ENCODE results near the gene FASTKD3.

Gene FASTKD3

GRCh38 chr5:7902201-7902600, 33.4 kb upstream of the FASTKD3 start:
- no peak overlapping the region for H3K9ac ChIP-seq (ENCODE audit: low read depth, low read length)
- H3K36me3 ChIP-seq (ENCODE audit: insufficient read depth, low read depth, low read length), result peaks cover 75% of the 10 kb centered on the region
- no peaks in the 10 kb centered on the region for H3K4me1 ChIP-seq (ENCODE audit: insufficient read depth, low read length)
- no peaks in the 10 kb centered on the region for H3K27me3 ChIP-seq (ENCODE audit: insufficient read depth, low read length)
- no peak overlapping the region for H3K4me3 ChIP-seq (ENCODE audit: low read length)
- H3K9me3 ChIP-seq (ENCODE audit: insufficient read depth, low read depth, low read length), result no peaks in the 10 kb centered on the region; the same call in 1 of the 2 replicates
- H3K27ac ChIP-seq (ENCODE audit: low read length), result no peak overlapping the region

GRCh38 chr5:7897014-7897600, 28.3 kb upstream of the FASTKD3 start:
- Histone ChIP-seq H3K4me3 (ENCODE audit: low read length) (no peak overlapping the region), H3K27me3 (ENCODE audit: insufficient read depth, low read length) (no peaks in the 10 kb centered on the region), H3K9me3 (ENCODE audit: insufficient read depth, low read depth, low read length) (no peaks in the 10 kb centered on the region), H3K27ac (ENCODE audit: low read length) (no peak overlapping the region), H3K9ac (ENCODE audit: low read depth, low read length) (no peak overlapping the region), H3K36me3 (ENCODE audit: insufficient read depth, low read depth, low read length) (peaks cover 100% of the 10 kb centered on the region), H3K4me1 (ENCODE audit: insufficient read depth, low read length) (no peaks in the 10 kb centered on the region)

- Histone ChIP-seq H3K9me3 (ENCODE audit: insufficient read depth, low read depth, low read length) (no peaks in the 10 kb centered on the region), H3K27ac (ENCODE audit: low read length) (no peak overlapping the region), H3K4me3 (ENCODE audit: low read length) (no peak overlapping the region), H3K36me3 (ENCODE audit: insufficient read depth, low read depth, low read length) (peaks cover 98% of the 10 kb centered on the region), H3K4me1 (ENCODE audit: insufficient read depth, low read length) (no peaks in the 10 kb centered on the region), H3K27me3 (ENCODE audit: insufficient read depth, low read length) (no peaks in the 10 kb centered on the region), H3K9ac (ENCODE audit: low read depth, low read length) (no peak overlapping the region)
Observed at GRCh38 chr5:7894860-7895259, 26.0 kb upstream of the FASTKD3 start.

GRCh38 chr5:7894439-7894838, 25.6 kb upstream of the FASTKD3 start:
- Histone ChIP-seq H3K36me3 (ENCODE audit: insufficient read depth, low read depth, low read length) (peaks cover 98% of the 10 kb centered on the region), H3K27me3 (ENCODE audit: insufficient read depth, low read length) (no peaks in the 10 kb centered on the region)

GRCh38 chr5:7888901-7889300, 20.1 kb upstream of the FASTKD3 start:
- Histone ChIP-seq H3K27me3 (ENCODE audit: insufficient read depth, low read length) (no peaks in the 10 kb centered on the region), H3K9ac (ENCODE audit: low read depth, low read length) (no peak overlapping the region), H3K4me3 (ENCODE audit: low read length) (no peak overlapping the region), H3K9me3 (ENCODE audit: insufficient read depth, low read depth, low read length) (no peaks in the 10 kb centered on the region), H3K36me3 (ENCODE audit: insufficient read depth, low read depth, low read length) (peaks cover 91% of the 10 kb centered on the region), H3K27ac (ENCODE audit: low read length) (no peak overlapping the region), H3K4me1 (ENCODE audit: insufficient read depth, low read length) (no peaks in the 10 kb centered on the region)

More at GRCh38 chr5:7894439-7894838, 25.6 kb upstream of the FASTKD3 start:
- H3K9ac ChIP-seq (ENCODE audit: low read depth, low read length), result no peak overlapping the region
- H3K9me3 ChIP-seq (ENCODE audit: insufficient read depth, low read depth, low read length), result no peaks in the 10 kb centered on the region
- no peak overlapping the region for H3K4me3 ChIP-seq (ENCODE audit: low read length)
- H3K4me1 ChIP-seq (ENCODE audit: insufficient read depth, low read length), result no peaks in the 10 kb centered on the region
- no peak overlapping the region for H3K27ac ChIP-seq (ENCODE audit: low read length)

GRCh38 chr5:7886849-7887475, 18.1 kb upstream of the FASTKD3 start:
- no peaks in the 10 kb centered on the region for H3K27me3 ChIP-seq (ENCODE audit: insufficient read depth, low read length)
- H3K9me3 ChIP-seq (ENCODE audit: insufficient read depth, low read depth, low read length), result no peaks in the 10 kb centered on the region
- no peak overlapping the region for H3K27ac ChIP-seq (ENCODE audit: low read length)
- H3K36me3 ChIP-seq (ENCODE audit: insufficient read depth, low read depth, low read length), result peaks cover 91% of the 10 kb centered on the region
- no peak overlapping the region for H3K9ac ChIP-seq (ENCODE audit: low read depth, low read length)
- H3K4me1 ChIP-seq (ENCODE audit: insufficient read depth, low read length), result no peaks in the 10 kb centered on the region
- H3K4me3 ChIP-seq (ENCODE audit: low read length), result no peak overlapping the region

GRCh38 chr5:7884491-7885267, 15.8 kb upstream of the FASTKD3 start:
- Histone ChIP-seq H3K27me3 (ENCODE audit: insufficient read depth, low read length) (no peaks in the 10 kb centered on the region), H3K4me1 (ENCODE audit: insufficient read depth, low read length) (no peaks in the 10 kb centered on the region), H3K9me3 (ENCODE audit: insufficient read depth, low read depth, low read length) (no peaks in the 10 kb centered on the region), H3K36me3 (ENCODE audit: insufficient read depth, low read depth, low read length) (peaks cover 93% of the 10 kb centered on the region), H3K27ac (ENCODE audit: low read length) (no peak overlapping the region), H3K9ac (ENCODE audit: low read depth, low read length) (no peak overlapping the region), H3K4me3 (ENCODE audit: low read length) (no peak overlapping the region)

- Histone ChIP-seq H3K36me3 (ENCODE audit: insufficient read depth, low read depth, low read length) (peaks cover 92% of the 10 kb centered on the region), H3K9me3 (ENCODE audit: insufficient read depth, low read depth, low read length) (no peaks in the 10 kb centered on the region), H3K27ac (ENCODE audit: low read length) (no peak overlapping the region), H3K4me1 (ENCODE audit: insufficient read depth, low read length) (no peaks in the 10 kb centered on the region), H3K4me3 (ENCODE audit: low read length) (no peak overlapping the region), H3K27me3 (ENCODE audit: insufficient read depth, low read length) (no peaks in the 10 kb centered on the region), H3K9ac (ENCODE audit: low read depth, low read length) (no peak overlapping the region)
Observed at GRCh38 chr5:7882926-7883325, 14.1 kb upstream of the FASTKD3 start.

GRCh38 chr5:7881816-7882215, 13.0 kb upstream of the FASTKD3 start:
- H3K4me3 ChIP-seq (ENCODE audit: low read length), result no peak overlapping the region
- H3K36me3 ChIP-seq (ENCODE audit: insufficient read depth, low read depth, low read length), result peaks cover 96% of the 10 kb centered on the region
- H3K9ac ChIP-seq (ENCODE audit: low read depth, low read length), result no peak overlapping the region
- H3K27me3 ChIP-seq (ENCODE audit: insufficient read depth, low read length), result no peaks in the 10 kb centered on the region
- H3K27ac ChIP-seq (ENCODE audit: low read length), result no peak overlapping the region
- no peaks in the 10 kb centered on the region for H3K9me3 ChIP-seq (ENCODE audit: insufficient read depth, low read depth, low read length)
- H3K4me1 ChIP-seq (ENCODE audit: insufficient read depth, low read length), result no peaks in the 10 kb centered on the region

- H3K27ac ChIP-seq (ENCODE audit: low read length), result no peak overlapping the region
- H3K4me1 ChIP-seq (ENCODE audit: insufficient read depth, low read length), result no peaks in the 10 kb centered on the region
- H3K9me3 ChIP-seq (ENCODE audit: insufficient read depth, low read depth, low read length), result no peaks in the 10 kb centered on the region
- H3K9ac ChIP-seq (ENCODE audit: low read depth, low read length), result no peak overlapping the region
- H3K4me3 ChIP-seq (ENCODE audit: low read length), result no peak overlapping the region
- H3K27me3 ChIP-seq (ENCODE audit: insufficient read depth, low read length), result no peaks in the 10 kb centered on the region
- peaks cover 97% of the 10 kb centered on the region for H3K36me3 ChIP-seq (ENCODE audit: insufficient read depth, low read depth, low read length)
Observed at GRCh38 chr5:7881091-7881490, 12.3 kb upstream of the FASTKD3 start.

GRCh38 chr5:7878381-7878873, 9.6 kb upstream of the FASTKD3 start:
- H3K4me3 ChIP-seq (ENCODE audit: low read length), result no peak overlapping the region
- H3K4me1 ChIP-seq (ENCODE audit: insufficient read depth, low read length), result no peaks in the 10 kb centered on the region
- H3K27me3 ChIP-seq (ENCODE audit: insufficient read depth, low read length), result no peaks in the 10 kb centered on the region
- H3K9me3 ChIP-seq (ENCODE audit: insufficient read depth, low read depth, low read length), result no peaks in the 10 kb centered on the region
- H3K9ac ChIP-seq (ENCODE audit: low read depth, low read length), result no peak overlapping the region
- H3K27ac ChIP-seq (ENCODE audit: low read length), result no peak overlapping the region
- peaks cover 97% of the 10 kb centered on the region for H3K36me3 ChIP-seq (ENCODE audit: insufficient read depth, low read depth, low read length)

- H3K9ac ChIP-seq (ENCODE audit: low read depth, low read length), result no peak overlapping the region
Observed at GRCh38 chr5:7877851-7878250, 9.0 kb upstream of the FASTKD3 start.

More at GRCh38 chr5:7877851-7878250, 9.0 kb upstream of the FASTKD3 start:
- H3K9me3 ChIP-seq (ENCODE audit: insufficient read depth, low read depth, low read length), result no peaks in the 10 kb centered on the region
- H3K4me3 ChIP-seq (ENCODE audit: low read length), result no peak overlapping the region
- H3K36me3 ChIP-seq (ENCODE audit: insufficient read depth, low read depth, low read length), result peaks cover 97% of the 10 kb centered on the region
- no peaks in the 10 kb centered on the region for H3K27me3 ChIP-seq (ENCODE audit: insufficient read depth, low read length)
- no peaks in the 10 kb centered on the region for H3K4me1 ChIP-seq (ENCODE audit: insufficient read depth, low read length)
- H3K27ac ChIP-seq (ENCODE audit: low read length), result no peak overlapping the region
